GM18502 (cell line): Measurements from ENCODE around the gene LDLRAD4.

Experiments used
- ATAC-seq: cut with Tn5 transposase; IDR thresholded peaks from one replicate; pipeline ENCODE4 v1.9.1; 2021; ENCODE audit warnings: mild to moderate bottlenecking; ENCODE audit not compliant: unreplicated experiment, poor library complexity

LDLRAD4 gene

GRCh38 chr18:13437034-13437433 is 218.5 kb downstream of the LDLRAD4 start:
- no peak for ATAC-seq

GRCh38 chr18:13437796-13438506 is 219.4 kb downstream of the LDLRAD4 start:
- no peak for ATAC-seq

- ATAC-seq = no peak
These were observed 220.0 kb downstream of the LDLRAD4 start for GRCh38 chr18:13438507-13439056.

- ATAC-seq = no peak
These were observed 220.9 kb downstream of the LDLRAD4 start for GRCh38 chr18:13439461-13439860.

GRCh38 chr18:13440277-13441248 is 222.0 kb downstream of the LDLRAD4 start:
- ATAC-seq = no peak

- no peak for ATAC-seq
These were observed 223.2 kb downstream of the LDLRAD4 start for GRCh38 chr18:13441736-13442135.

GRCh38 chr18:13442451-13442850 is 223.9 kb downstream of the LDLRAD4 start:
- ATAC-seq = no peak

GRCh38 chr18:13443552-13443951 is 225.0 kb downstream of the LDLRAD4 start:
- no peak for ATAC-seq

GRCh38 chr18:13444430-13445240 is 226.1 kb downstream of the LDLRAD4 start:
- no peak for ATAC-seq

- ATAC-seq = no peak
These were observed 226.8 kb downstream of the LDLRAD4 start for GRCh38 chr18:13445241-13445897.

- ATAC-seq = no peak
These were observed 227.5 kb downstream of the LDLRAD4 start for GRCh38 chr18:13446024-13446423.

- ATAC-seq = no peak
These were observed 228.3 kb downstream of the LDLRAD4 start for GRCh38 chr18:13446610-13447461.

GRCh38 chr18:13447621-13448334 is 229.2 kb downstream of the LDLRAD4 start:
- ATAC-seq = no peak

- ATAC-seq = no peak
These were observed 229.8 kb downstream of the LDLRAD4 start for GRCh38 chr18:13448335-13448795.

GRCh38 chr18:13449651-13450050 is 231.1 kb downstream of the LDLRAD4 start:
- ATAC-seq = no peak

GRCh38 chr18:13450289-13451212 is 232.0 kb downstream of the LDLRAD4 start:
- ATAC-seq = peak; percentile 77

GRCh38 chr18:13451213-13451540 is 232.6 kb downstream of the LDLRAD4 start:
- ATAC-seq = no peak
